ENCODE data around the gene MOGAT2. TPM values are rescaled to one million over a fixed set of nuclear protein-coding genes. Genes with fewer than 3 reads are reported as not detected.

The MOGAT2 gene
- total and polyA plus RNA-seq, 2 of the 13 experiments (the other 11 are each of a cell fraction or from before 2014, with no cell fraction given) = 27.2 to 27.8 TPM

DNA sequence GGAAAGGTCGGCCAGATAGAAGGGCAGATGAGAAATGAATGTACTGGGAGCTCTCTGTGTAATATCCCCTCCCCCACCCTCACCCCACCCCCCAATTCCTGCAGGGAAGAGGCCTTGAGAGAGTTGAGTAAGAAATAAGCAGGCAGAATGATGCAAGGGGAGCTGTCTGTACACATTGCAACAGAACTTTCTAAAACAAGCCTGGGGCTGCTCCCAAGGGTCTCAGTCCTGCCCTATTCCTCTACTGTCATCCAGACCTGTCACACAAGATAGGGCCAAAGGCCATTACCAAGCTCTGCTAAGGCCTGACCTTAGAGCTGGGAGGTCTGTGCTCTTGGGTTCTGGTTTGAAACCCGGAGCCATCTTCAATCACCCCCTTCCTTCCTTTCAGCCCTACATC is 45.2 kb downstream of the MOGAT2 start (continued):
- no peak for TF ChIP-seq RBFOX2 (IDR thresholded peaks at IDR 0.05; ENCODE audit: low read depth, low read length)
- no peak; the same call in 1 of the 2 replicates for TF ChIP-seq PHF8 (CRISPR knock-in tag; IDR thresholded peaks at IDR 0.05)
- no peak for TF ChIP-seq SP1 (IDR thresholded peaks at IDR 0.05)
- TF ChIP-seq SP1 (CRISPR knock-in tag; IDR thresholded peaks at IDR 0.05) = no peak
- no peak for TF ChIP-seq EHMT2 (IDR thresholded peaks at IDR 0.05; ENCODE audit: borderline replicate concordance, low read depth, low read length)
- no peak for TF ChIP-seq ZNF788 (CRISPR knock-in tag; IDR thresholded peaks at IDR 0.05; ENCODE audit: borderline replicate concordance)
- TF ChIP-seq, protein P1, sequence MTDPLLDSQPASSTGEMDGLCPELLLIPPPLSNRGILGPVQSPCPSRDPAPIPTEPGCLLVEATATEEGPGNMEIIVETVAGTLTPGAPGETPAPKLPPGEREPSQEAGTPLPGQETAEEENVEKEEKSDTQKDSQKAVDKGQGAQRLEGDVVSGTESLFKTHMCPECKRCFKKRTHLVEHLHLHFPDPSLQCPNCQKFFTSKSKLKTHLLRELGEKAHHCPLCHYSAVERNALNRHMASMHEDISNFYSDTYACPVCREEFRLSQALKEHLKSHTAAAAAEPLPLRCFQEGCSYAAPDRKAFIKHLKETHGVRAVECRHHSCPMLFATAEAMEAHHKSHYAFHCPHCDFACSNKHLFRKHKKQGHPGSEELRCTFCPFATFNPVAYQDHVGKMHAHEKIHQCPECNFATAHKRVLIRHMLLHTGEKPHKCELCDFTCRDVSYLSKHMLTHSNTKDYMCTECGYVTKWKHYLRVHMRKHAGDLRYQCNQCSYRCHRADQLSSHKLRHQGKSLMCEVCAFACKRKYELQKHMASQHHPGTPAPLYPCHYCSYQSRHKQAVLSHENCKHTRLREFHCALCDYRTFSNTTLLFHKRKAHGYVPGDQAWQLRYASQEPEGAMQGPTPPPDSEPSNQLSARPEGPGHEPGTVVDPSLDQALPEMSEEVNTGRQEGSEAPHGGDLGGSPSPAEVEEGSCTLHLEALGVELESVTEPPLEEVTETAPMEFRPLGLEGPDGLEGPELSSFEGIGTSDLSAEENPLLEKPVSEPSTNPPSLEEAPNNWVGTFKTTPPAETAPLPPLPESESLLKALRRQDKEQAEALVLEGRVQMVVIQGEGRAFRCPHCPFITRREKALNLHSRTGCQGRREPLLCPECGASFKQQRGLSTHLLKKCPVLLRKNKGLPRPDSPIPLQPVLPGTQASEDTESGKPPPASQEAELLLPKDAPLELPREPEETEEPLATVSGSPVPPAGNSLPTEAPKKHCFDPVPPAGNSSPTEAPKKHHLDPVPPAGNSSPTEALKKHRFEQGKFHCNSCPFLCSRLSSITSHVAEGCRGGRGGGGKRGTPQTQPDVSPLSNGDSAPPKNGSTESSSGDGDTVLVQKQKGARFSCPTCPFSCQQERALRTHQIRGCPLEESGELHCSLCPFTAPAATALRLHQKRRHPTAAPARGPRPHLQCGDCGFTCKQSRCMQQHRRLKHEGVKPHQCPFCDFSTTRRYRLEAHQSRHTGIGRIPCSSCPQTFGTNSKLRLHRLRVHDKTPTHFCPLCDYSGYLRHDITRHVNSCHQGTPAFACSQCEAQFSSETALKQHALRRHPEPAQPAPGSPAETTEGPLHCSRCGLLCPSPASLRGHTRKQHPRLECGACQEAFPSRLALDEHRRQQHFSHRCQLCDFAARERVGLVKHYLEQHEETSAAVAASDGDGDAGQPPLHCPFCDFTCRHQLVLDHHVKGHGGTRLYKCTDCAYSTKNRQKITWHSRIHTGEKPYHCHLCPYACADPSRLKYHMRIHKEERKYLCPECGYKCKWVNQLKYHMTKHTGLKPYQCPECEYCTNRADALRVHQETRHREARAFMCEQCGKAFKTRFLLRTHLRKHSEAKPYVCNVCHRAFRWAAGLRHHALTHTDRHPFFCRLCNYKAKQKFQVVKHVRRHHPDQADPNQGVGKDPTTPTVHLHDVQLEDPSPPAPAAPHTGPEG (CRISPR knock-in tag; IDR thresholded peaks at IDR 0.05) = no peak
- TF ChIP-seq ZNF343 (CRISPR knock-in tag; IDR thresholded peaks at IDR 0.05) = no peak
- TF ChIP-seq ZNF709 (CRISPR knock-in tag; IDR thresholded peaks at IDR 0.05) = no peak
- no peak for TF ChIP-seq ZNF446 (CRISPR knock-in tag; IDR thresholded peaks at IDR 0.05)
- TF ChIP-seq, protein P2, sequence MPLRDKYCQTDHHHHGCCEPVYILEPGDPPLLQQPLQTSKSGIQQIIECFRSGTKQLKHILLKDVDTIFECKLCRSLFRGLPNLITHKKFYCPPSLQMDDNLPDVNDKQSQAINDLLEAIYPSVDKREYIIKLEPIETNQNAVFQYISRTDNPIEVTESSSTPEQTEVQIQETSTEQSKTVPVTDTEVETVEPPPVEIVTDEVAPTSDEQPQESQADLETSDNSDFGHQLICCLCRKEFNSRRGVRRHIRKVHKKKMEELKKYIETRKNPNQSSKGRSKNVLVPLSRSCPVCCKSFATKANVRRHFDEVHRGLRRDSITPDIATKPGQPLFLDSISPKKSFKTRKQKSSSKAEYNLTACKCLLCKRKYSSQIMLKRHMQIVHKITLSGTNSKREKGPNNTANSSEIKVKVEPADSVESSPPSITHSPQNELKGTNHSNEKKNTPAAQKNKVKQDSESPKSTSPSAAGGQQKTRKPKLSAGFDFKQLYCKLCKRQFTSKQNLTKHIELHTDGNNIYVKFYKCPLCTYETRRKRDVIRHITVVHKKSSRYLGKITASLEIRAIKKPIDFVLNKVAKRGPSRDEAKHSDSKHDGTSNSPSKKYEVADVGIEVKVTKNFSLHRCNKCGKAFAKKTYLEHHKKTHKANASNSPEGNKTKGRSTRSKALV (CRISPR knock-in tag; IDR thresholded peaks at IDR 0.05) = no peak
- no peak for TF ChIP-seq ZNF253 (CRISPR knock-in tag; IDR thresholded peaks at IDR 0.05; ENCODE audit: borderline replicate concordance)
- TF ChIP-seq, protein P3, sequence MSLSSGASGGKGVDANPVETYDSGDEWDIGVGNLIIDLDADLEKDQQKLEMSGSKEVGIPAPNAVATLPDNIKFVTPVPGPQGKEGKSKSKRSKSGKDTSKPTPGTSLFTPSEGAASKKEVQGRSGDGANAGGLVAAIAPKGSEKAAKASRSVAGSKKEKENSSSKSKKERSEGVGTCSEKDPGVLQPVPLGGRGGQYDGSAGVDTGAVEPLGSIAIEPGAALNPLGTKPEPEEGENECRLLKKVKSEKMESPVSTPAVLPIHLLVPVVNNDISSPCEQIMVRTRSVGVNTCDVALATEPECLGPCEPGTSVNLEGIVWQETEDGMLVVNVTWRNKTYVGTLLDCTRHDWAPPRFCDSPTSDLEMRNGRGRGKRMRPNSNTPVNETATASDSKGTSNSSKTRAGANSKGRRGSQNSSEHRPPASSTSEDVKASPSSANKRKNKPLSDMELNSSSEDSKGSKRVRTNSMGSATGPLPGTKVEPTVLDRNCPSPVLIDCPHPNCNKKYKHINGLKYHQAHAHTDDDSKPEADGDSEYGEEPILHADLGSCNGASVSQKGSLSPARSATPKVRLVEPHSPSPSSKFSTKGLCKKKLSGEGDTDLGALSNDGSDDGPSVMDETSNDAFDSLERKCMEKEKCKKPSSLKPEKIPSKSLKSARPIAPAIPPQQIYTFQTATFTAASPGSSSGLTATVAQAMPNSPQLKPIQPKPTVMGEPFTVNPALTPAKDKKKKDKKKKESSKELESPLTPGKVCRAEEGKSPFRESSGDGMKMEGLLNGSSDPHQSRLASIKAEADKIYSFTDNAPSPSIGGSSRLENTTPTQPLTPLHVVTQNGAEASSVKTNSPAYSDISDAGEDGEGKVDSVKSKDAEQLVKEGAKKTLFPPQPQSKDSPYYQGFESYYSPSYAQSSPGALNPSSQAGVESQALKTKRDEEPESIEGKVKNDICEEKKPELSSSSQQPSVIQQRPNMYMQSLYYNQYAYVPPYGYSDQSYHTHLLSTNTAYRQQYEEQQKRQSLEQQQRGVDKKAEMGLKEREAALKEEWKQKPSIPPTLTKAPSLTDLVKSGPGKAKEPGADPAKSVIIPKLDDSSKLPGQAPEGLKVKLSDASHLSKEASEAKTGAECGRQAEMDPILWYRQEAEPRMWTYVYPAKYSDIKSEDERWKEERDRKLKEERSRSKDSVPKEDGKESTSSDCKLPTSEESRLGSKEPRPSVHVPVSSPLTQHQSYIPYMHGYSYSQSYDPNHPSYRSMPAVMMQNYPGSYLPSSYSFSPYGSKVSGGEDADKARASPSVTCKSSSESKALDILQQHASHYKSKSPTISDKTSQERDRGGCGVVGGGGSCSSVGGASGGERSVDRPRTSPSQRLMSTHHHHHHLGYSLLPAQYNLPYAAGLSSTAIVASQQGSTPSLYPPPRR (CRISPR knock-in tag; IDR thresholded peaks at IDR 0.05; ENCODE audit: borderline replicate concordance) = peak; percentile 62; the same call in 1 of the 2 replicates
- no peak for TF ChIP-seq EEA1 (CRISPR knock-in tag; IDR thresholded peaks at IDR 0.05; ENCODE audit: borderline replicate concordance)
- no peak for TF ChIP-seq RFX5 (IDR thresholded peaks at IDR 0.05; ENCODE audit: low read depth, low read length)
- peak; percentile 71 for TF ChIP-seq RXRB (CRISPR knock-in tag; IDR thresholded peaks at IDR 0.05; ENCODE audit: borderline replicate concordance)
